AG04449 (cell line): ENCODE data around the gene PTPN3.

Source experiments
- CTCF ChIA-PET: fragments of 350-600 bp; formaldehyde crosslinking; extraction: SDS; loops from one replicate; lab custom pipeline; 2021; ENCODE audit warnings: antibody characterized with exemption; lab: Yijun Ruan, JAX
- POLR2A ChIA-PET: fragments of 400-600, 350-600 bp; formaldehyde crosslinking; extraction: SDS; loops from one replicate; lab custom pipeline; 2020; ENCODE audit warnings: antibody characterized with exemption, inconsistent platforms; lab: Yijun Ruan, JAX
- DNase-seq: peaks from one replicate; pipeline ENCODE4 v3.0.0-alpha.2; 2010; ENCODE audit warnings: low read depth, low spot score
- H3K4me3 ChIP-seq: 2 replicates; pipeline ENCODE4 v1.5.1; 2011; ENCODE audit warnings: low read depth, mild to moderate bottlenecking, control low read depth, low read length
- CTCF ChIP-seq: IDR thresholded peaks from one replicate; pipeline ENCODE4 v1.5.1; 2011; ENCODE audit warnings: mild to moderate bottlenecking, moderate library complexity, low read length, control low read depth, inconsistent platforms; ENCODE audit not compliant: insufficient read depth; ENCODE audit errors: missing control alignments

PTPN3 gene

GRCh38 chr9:109401169-109401989 lies 96.7 kb downstream of the PTPN3 start:
- peak; percentile 75 for TF ChIP-seq CTCF
- DNase-seq = no peak
- H3K4me3 ChIP-seq = no peak overlapping the region
- ChIA-PET CTCF (interaction anchor here (0.7 to 2.0 kb wide), 13 partner anchors 8 to 549 kb away, joined by 3 to 6 read pairs (median 3); no protein-coding TSS in a partner anchor), POLR2A (no interaction called here)

- TF ChIP-seq CTCF = no peak
- DNase-seq = no peak
- POLR2A ChIA-PET = interaction anchor here (0.7 kb wide), 1 partner anchor 57 kb away, joined by 3 read pairs; no protein-coding TSS in a partner anchor
- no peak overlapping the region for H3K4me3 ChIP-seq
- CTCF ChIA-PET = interaction anchor here (0.8 to 1.0 kb wide), 2 partner anchors 13 to 41 kb away, joined by 3 read pairs; no protein-coding TSS in a partner anchor
Measured at GRCh38 chr9:109399258-109399767, 98.8 kb downstream of the PTPN3 start.

GRCh38 chr9:109391176-109391575 lies 106.9 kb downstream of the PTPN3 start:
- no peak for DNase-seq
- no peak overlapping the region for H3K4me3 ChIP-seq
- CTCF ChIA-PET = no interaction called here
- no peak for TF ChIP-seq CTCF
- POLR2A ChIA-PET = no interaction called here

GRCh38 chr9:109387856-109388255 lies 110.3 kb downstream of the PTPN3 start:
- DNase-seq = no peak
- POLR2A ChIA-PET = no interaction called here
- no peak overlapping the region for H3K4me3 ChIP-seq
- no peak for TF ChIP-seq CTCF
- CTCF ChIA-PET = interaction anchor here (0.7 to 1.0 kb wide), 2 partner anchors 13 to 14 kb away, joined by 3 read pairs; no protein-coding TSS in a partner anchor

- TF ChIP-seq CTCF = no peak
- ChIA-PET CTCF (no interaction called here), POLR2A (no interaction called here)
- DNase-seq = no peak
- H3K4me3 ChIP-seq = no peak overlapping the region
Measured at GRCh38 chr9:109387206-109387605, 110.9 kb downstream of the PTPN3 start.

- ChIA-PET POLR2A (no interaction called here), CTCF (interaction anchor here (0.9 kb wide), 1 partner anchor 9 kb away, joined by 3 read pairs; no protein-coding TSS in a partner anchor)
Measured at GRCh38 chr9:109385499-109385898, 112.6 kb downstream of the PTPN3 start.

More at GRCh38 chr9:109385499-109385898, 112.6 kb downstream of the PTPN3 start:
- no peak overlapping the region for H3K4me3 ChIP-seq
- no peak for DNase-seq
- no peak for TF ChIP-seq CTCF
